ENCODE data around the gene NIPAL3. TPM values are rescaled to one million over a fixed set of nuclear protein-coding genes. Genes with fewer than 3 reads are reported as not detected.
A peak's percentile ranks its signal among the peaks of the same experiment; 100 is the strongest.

The NIPAL3 gene
- total RNA-seq, 1 donor from 2014 or later: 18.6 TPM

DNA sequence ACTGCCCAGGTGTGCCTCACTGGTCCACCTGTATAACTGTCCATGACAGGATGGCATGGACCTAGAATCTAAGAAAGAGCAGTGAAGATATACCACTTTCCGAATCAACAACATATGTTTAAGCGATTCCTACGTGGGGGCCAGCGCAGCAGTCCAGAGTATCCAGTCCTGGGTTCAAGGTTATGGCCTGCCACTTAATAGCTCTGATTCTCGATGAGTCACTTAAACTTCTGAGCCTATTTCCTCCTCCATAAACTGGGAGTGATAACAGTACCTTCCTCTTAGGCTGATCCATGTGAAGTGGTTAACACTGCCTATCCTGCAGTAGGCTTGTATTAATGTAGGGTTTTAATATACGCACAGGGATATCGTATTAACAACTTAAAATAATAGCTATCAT lies 4.9 kb upstream of the NIPAL3 start:
- TF ChIP-seq, protein P1, sequence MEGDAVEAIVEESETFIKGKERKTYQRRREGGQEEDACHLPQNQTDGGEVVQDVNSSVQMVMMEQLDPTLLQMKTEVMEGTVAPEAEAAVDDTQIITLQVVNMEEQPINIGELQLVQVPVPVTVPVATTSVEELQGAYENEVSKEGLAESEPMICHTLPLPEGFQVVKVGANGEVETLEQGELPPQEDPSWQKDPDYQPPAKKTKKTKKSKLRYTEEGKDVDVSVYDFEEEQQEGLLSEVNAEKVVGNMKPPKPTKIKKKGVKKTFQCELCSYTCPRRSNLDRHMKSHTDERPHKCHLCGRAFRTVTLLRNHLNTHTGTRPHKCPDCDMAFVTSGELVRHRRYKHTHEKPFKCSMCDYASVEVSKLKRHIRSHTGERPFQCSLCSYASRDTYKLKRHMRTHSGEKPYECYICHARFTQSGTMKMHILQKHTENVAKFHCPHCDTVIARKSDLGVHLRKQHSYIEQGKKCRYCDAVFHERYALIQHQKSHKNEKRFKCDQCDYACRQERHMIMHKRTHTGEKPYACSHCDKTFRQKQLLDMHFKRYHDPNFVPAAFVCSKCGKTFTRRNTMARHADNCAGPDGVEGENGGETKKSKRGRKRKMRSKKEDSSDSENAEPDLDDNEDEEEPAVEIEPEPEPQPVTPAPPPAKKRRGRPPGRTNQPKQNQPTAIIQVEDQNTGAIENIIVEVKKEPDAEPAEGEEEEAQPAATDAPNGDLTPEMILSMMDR (IDR thresholded peaks at IDR 0.05; ENCODE audit: partially characterized antibody, unreplicated experiment): no peak
- Mint-ChIP-seq H3K9me3 (ENCODE audit: unreplicated experiment) (no peaks in the 10 kb centered on the region), H3K36me3 (ENCODE audit: unreplicated experiment) (no peaks in the 10 kb centered on the region), H3K27ac (ENCODE audit: unreplicated experiment) (no peak overlapping the region), H3K4me1 (ENCODE audit: low read depth, unreplicated experiment) (peaks cover 4% of the 10 kb centered on the region), H3K27me3 (ENCODE audit: unreplicated experiment) (no peaks in the 10 kb centered on the region), H3K4me3 (ENCODE audit: unreplicated experiment) (no peak overlapping the region)
- no peak for DNase-seq

- Mint-ChIP-seq H3K9me3 (ENCODE audit: unreplicated experiment) (peaks cover 1% of the 10 kb centered on the region), H3K27me3 (ENCODE audit: unreplicated experiment) (no peaks in the 10 kb centered on the region), H3K27ac (ENCODE audit: unreplicated experiment) (no peak overlapping the region), H3K36me3 (ENCODE audit: unreplicated experiment) (no peaks in the 10 kb centered on the region), H3K4me3 (ENCODE audit: unreplicated experiment) (no peak overlapping the region), H3K4me1 (ENCODE audit: low read depth, unreplicated experiment) (peaks cover 13% of the 10 kb centered on the region)
- TF ChIP-seq, protein P1 (IDR thresholded peaks at IDR 0.05; ENCODE audit: partially characterized antibody, unreplicated experiment): no peak
- no peak for DNase-seq
Measured at GRCh38 chr1:24411963-24412362, 3.6 kb upstream of the NIPAL3 start.

- no peak for DNase-seq
- Mint-ChIP-seq H3K9me3 (ENCODE audit: unreplicated experiment) (peaks cover 1% of the 10 kb centered on the region), H3K4me1 (ENCODE audit: low read depth, unreplicated experiment) (peaks cover 13% of the 10 kb centered on the region), H3K4me3 (ENCODE audit: unreplicated experiment) (peak overlapping the region; percentile 84), H3K27ac (ENCODE audit: unreplicated experiment) (no peak overlapping the region), H3K27me3 (ENCODE audit: unreplicated experiment) (no peaks in the 10 kb centered on the region), H3K36me3 (ENCODE audit: unreplicated experiment) (no peaks in the 10 kb centered on the region)
- TF ChIP-seq, protein P1 (IDR thresholded peaks at IDR 0.05; ENCODE audit: partially characterized antibody, unreplicated experiment): no peak
Measured at GRCh38 chr1:24412408-24412807, 3.2 kb upstream of the NIPAL3 start.

- H3K27me3 Mint-ChIP-seq (ENCODE audit: unreplicated experiment): no peaks in the 10 kb centered on the region
Measured at GRCh38 chr1:24413350-24414163, 2.0 kb upstream of the NIPAL3 start, which contains the start of gene STPG1. TSS of gene STPG1 (minus strand) at chr1:24413782. CDS start at chr1:24401388, 12,394 bp downstream.

More at GRCh38 chr1:24413350-24414163, 2.0 kb upstream of the NIPAL3 start, which contains the start of gene STPG1:
- TF ChIP-seq, protein P1 (IDR thresholded peaks at IDR 0.05; ENCODE audit: partially characterized antibody, unreplicated experiment): no peak
- H3K9me3 Mint-ChIP-seq (ENCODE audit: unreplicated experiment): peaks cover 1% of the 10 kb centered on the region
- DNase-seq: peak; percentile 59
- H3K4me3 Mint-ChIP-seq (ENCODE audit: unreplicated experiment): peak within 1 kb of the TSS; percentile 84
- no peak within 1 kb of the TSS for H3K27ac Mint-ChIP-seq (ENCODE audit: unreplicated experiment)
- H3K36me3 Mint-ChIP-seq (ENCODE audit: unreplicated experiment): no peaks in the 10 kb centered on the region
- H3K4me1 Mint-ChIP-seq (ENCODE audit: low read depth, unreplicated experiment): peaks cover 18% of the 10 kb centered on the region

Measured in glutamatergic neuron (in vitro differentiated cells).